Superior temporal gyrus (tissue), 1 donor: ENCODE measurements around the gene LGI1.
"Not testable (repeated sequence)": the region's sequence is repeated elsewhere in the genome, so short reads cannot be mapped to it uniquely, and the experiment has no call there.

Source experiments
- DNase-seq: peaks from one replicate; pipeline ENCODE4 v3.0.0-alpha.2; 2016; ENCODE audit errors: extremely low spot score

The LGI1 gene

GRCh38 chr10:93807371-93807770, 49.6 kb downstream of the LGI1 start:
- no peak for DNase-seq

GRCh38 chr10:93812659-93813338, 55.1 kb downstream of the LGI1 start:
- no peak for DNase-seq

- peak; percentile 66 for DNase-seq
Measured at GRCh38 chr10:93813507-93814465, 56.0 kb downstream of the LGI1 start.

- DNase-seq = peak; percentile 52
Measured at GRCh38 chr10:93815304-93816096, 57.8 kb downstream of the LGI1 start.

- DNase-seq = peak; percentile 82
Measured at GRCh38 chr10:93816123-93816747, 58.5 kb downstream of the LGI1 start.

- no peak for DNase-seq
Measured at GRCh38 chr10:93818086-93818485, 60.4 kb downstream of the LGI1 start.

GRCh38 chr10:93819520-93819919, 61.8 kb downstream of the LGI1 start:
- DNase-seq = no peak

- no peak for DNase-seq
Measured at GRCh38 chr10:93820434-93820833, 62.7 kb downstream of the LGI1 start.

- no peak for DNase-seq
Measured at GRCh38 chr10:93821051-93821772, 63.5 kb downstream of the LGI1 start.

- DNase-seq = no peak
Measured at GRCh38 chr10:93826355-93826754, 68.6 kb downstream of the LGI1 start.

GRCh38 chr10:93827056-93827804, 69.5 kb downstream of the LGI1 start:
- no peak for DNase-seq

GRCh38 chr10:93831065-93831464, 73.3 kb downstream of the LGI1 start:
- DNase-seq = not testable (repeated sequence)

GRCh38 chr10:93835770-93836169, 78.0 kb downstream of the LGI1 start:
- DNase-seq = no peak

- no peak for DNase-seq
Measured at GRCh38 chr10:93837822-93838221, 80.1 kb downstream of the LGI1 start.

- no peak for DNase-seq
Measured at GRCh38 chr10:93838278-93838677, 80.5 kb downstream of the LGI1 start.

GRCh38 chr10:93841961-93842360, 84.2 kb downstream of the LGI1 start:
- no peak for DNase-seq

- no peak for DNase-seq
Measured at GRCh38 chr10:93844979-93845626, 87.4 kb downstream of the LGI1 start.
